Common myeloid progenitor, CD34-positive (primary cell): ENCODE results near the gene CH25H. TPM values are rescaled to one million over a fixed set of nuclear protein-coding genes. Genes with fewer than 3 reads are reported as not detected.
"Not testable (repeated sequence)": the region's sequence is repeated elsewhere in the genome, so short reads cannot be mapped to it uniquely, and the experiment has no call there.

ENCODE experiments used
- CTCF ChIA-PET: fragments of 350-600 bp; sonication (Branson Sonifier 250); formaldehyde crosslinking; loops from one replicate; lab custom pipeline; 2021; ENCODE audit warnings: antibody characterized with exemption; lab: Charles Lee
- POLR2A ChIA-PET: fragments of 350-600 bp; sonication (Branson Sonifier 250); formaldehyde crosslinking; loops from one replicate; lab custom pipeline; 2021; ENCODE audit warnings: antibody characterized with exemption; lab: Charles Lee
- DNase-seq, 3 donors: peaks; one replicate each; pipeline versions ENCODE4 v3.0.0 to v3.0.0-alpha.2; 2013
- H3K27ac ChIP-seq, 2 experiments: 1 replicate in 1 of 2; 2 replicates in 1 of 2; pipeline ENCODE4 v1.7.0; 2013; ENCODE audit warnings: inconsistent platforms in 2 of 2, low read length in 2 of 2, mild to moderate bottlenecking in 2 of 2, low read depth in 1 of 2, moderate library complexity in 1 of 2; ENCODE audit not compliant: severe bottlenecking in 2 of 2, insufficient read depth in 1 of 2, poor library complexity in 1 of 2
- H3K27me3 ChIP-seq, 5 experiments: replicated peaks in 2 of 5; 1 replicate in 3 of 5; 2 replicates in 2 of 5; pipeline versions ENCODE4 v1.6.1 to v1.7.0; 2013; ENCODE audit warnings: low read length in 4 of 5, mild to moderate bottlenecking in 2 of 5, moderate library complexity in 2 of 5, inconsistent platforms in 1 of 5; ENCODE audit not compliant: insufficient read depth in 5 of 5, control insufficient read depth in 4 of 5
- H3K36me3 ChIP-seq, 4 experiments: 1 replicate in 2 of 4; 2 replicates in 2 of 4; pipeline versions ENCODE4 v1.6.1 to v1.7.0; 2013; ENCODE audit warnings: low read length in 3 of 4, control low read depth in 1 of 4, mild to moderate bottlenecking in 1 of 4; ENCODE audit not compliant: control insufficient read depth in 4 of 4, insufficient read depth in 4 of 4
- H3K4me1 ChIP-seq, 4 experiments: 1 replicate in 3 of 4; 2 replicates in 1 of 4; pipeline versions ENCODE4 v1.6.1 to v1.7.1; 2013; ENCODE audit warnings: low read length in 3 of 4, mild to moderate bottlenecking in 3 of 4, control low read depth in 1 of 4, inconsistent platforms in 1 of 4, moderate library complexity in 1 of 4; ENCODE audit not compliant: control insufficient read depth in 4 of 4, insufficient read depth in 4 of 4; ENCODE audit errors: control extremely low read depth in 1 of 4
- H3K4me3 ChIP-seq, 7 experiments: 1 replicate in 4 of 7; 2 replicates in 3 of 7; pipeline versions ENCODE4 v1.5.1 to v1.7.0; 2013; ENCODE audit warnings: mild to moderate bottlenecking in 7 of 7, low read length in 6 of 7, moderate library complexity in 6 of 7, inconsistent platforms in 2 of 7, low read depth in 2 of 7, control low read depth in 1 of 7; ENCODE audit not compliant: insufficient read depth in 4 of 7, control insufficient read depth in 1 of 7; ENCODE audit errors: extremely low read depth in 1 of 7
- H3K9me3 ChIP-seq, 5 experiments: 1 replicate in 4 of 5; 2 replicates in 1 of 5; pipeline versions ENCODE4 v1.6.1 to v1.7.1; 2013; ENCODE audit warnings: low read length in 4 of 5, mild to moderate bottlenecking in 2 of 5, inconsistent platforms in 1 of 5, low read depth in 1 of 5, moderate library complexity in 1 of 5; ENCODE audit not compliant: control insufficient read depth in 4 of 5, insufficient read depth in 2 of 5; ENCODE audit errors: control extremely low read depth in 1 of 5
- WGBS: methylation state at CpG from one replicate; pipeline ENCODE4 v1.1.5; 2013; ENCODE audit not compliant: insufficient coverage; 5-methylcytosine and 5-hydroxymethylcytosine counted together
- polyA plus RNA-seq: library from polyadenylated mRNA; unstranded; fragments of 120-200 nt; gene quantifications from one replicate; pipeline ENCODE4 v1.2.1, GENCODE V29; 2013

CH25H gene, protein sequence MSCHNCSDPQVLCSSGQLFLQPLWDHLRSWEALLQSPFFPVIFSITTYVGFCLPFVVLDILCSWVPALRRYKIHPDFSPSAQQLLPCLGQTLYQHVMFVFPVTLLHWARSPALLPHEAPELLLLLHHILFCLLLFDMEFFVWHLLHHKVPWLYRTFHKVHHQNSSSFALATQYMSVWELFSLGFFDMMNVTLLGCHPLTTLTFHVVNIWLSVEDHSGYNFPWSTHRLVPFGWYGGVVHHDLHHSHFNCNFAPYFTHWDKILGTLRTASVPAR
- polyA plus RNA-seq: 0.08 TPM

DNA sequence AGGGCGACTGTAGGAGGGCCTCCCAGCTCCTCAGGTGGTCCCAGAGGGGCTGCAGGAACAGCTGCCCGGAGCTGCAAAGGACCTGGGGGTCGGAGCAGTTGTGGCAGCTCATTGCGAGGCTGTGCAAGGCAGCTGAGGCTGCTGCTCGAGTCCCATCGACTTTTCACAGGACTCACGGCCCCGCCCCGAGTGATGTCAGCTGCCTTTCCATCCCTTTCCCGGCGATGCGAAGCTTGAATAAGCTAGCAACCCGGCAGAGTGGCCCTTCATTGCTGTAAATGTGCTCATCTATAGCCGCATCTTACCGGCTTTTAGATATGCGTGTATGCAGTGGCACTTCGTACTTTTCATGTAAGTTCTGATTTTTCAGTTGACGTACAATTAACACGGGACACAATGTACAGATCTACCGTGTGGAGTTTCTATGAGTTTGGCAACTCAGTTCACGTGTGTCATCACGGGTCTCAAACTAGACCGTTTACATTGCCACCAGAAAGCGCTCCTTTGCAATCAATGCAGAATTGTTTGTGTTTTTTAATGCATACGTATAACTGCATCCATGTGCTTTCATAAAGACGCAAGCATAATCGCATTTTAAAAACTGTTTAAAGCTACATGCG, at the start of gene CH25H:
Gene CH25H (minus strand): TSS at position 137 of the 620 bp plus-strand sequence. CDS start 25 bp downstream, at position 112.
- H3K9me3 ChIP-seq: no peaks in the 10 kb centered on the region
- POLR2A ChIA-PET: no interaction called here

DNA sequence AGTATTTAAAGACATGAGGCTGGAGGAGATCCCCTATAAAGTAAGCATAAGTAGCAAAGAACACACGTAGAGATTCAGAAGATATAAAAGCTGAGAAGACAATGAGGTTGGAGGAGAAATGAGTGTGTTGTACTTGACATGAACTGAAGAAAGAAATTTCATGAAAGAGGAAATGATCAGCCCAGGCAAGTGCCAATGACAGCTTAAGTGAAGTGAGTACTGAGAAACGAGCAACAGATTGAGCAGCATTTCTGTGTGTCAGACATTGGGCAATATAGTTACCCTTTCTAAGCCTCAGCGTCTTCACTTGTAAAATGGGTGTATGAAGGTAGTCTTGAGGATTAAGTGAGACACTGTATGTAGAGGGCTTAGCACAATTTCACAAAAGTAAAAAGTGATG, 49.2 kb upstream of the CH25H start:
- no peak overlapping the region for H3K27ac ChIP-seq
- H3K9me3 ChIP-seq: peaks cover 0 to 8% (median 7%) of the 10 kb centered on the region in 5 experiments
- DNase-seq: no peak
- H3K27me3 ChIP-seq: no peaks in the 10 kb centered on the region
- peaks cover 0 to 14% (median 3%) of the 10 kb centered on the region in 4 experiments for H3K4me1 ChIP-seq
- ChIA-PET CTCF (interaction anchor here (0.5 to 1.5 kb wide), 3 partner anchors 19 to 133 kb away, joined by 3 to 7 read pairs (median 5); no protein-coding TSS in a partner anchor), POLR2A (no interaction called here)
- 94% methylated on average over 2 of the region's 3 CpGs for WGBS
- no peaks in the 10 kb centered on the region for H3K36me3 ChIP-seq
- no peak overlapping the region for H3K4me3 ChIP-seq

More for the DNA sequence above, at the start of gene CH25H:
- CTCF ChIA-PET: interaction anchor here (0.6 to 6.2 kb wide), 11 partner anchors 8 to 278 kb away, joined by 3 to 38 read pairs (median 4); no protein-coding TSS in a partner anchor
- DNase-seq: peak in 2 of 3 donors; percentile 60 to 70
- no peaks in the 10 kb centered on the region for H3K36me3 ChIP-seq
- peaks cover 8 to 63% (median 25%) of the 10 kb centered on the region in 5 experiments for H3K27me3 ChIP-seq
- H3K4me1 ChIP-seq: peaks cover 0 to 26% (median 23%) of the 10 kb centered on the region in 4 experiments
- H3K4me3 ChIP-seq: peak within 1 kb of the TSS; percentile 42 to 82 (median 63)
- H3K27ac ChIP-seq: no peak within 1 kb of the TSS
- under 1% methylated on average over 28 of the region's 28 CpGs for WGBS

DNA sequence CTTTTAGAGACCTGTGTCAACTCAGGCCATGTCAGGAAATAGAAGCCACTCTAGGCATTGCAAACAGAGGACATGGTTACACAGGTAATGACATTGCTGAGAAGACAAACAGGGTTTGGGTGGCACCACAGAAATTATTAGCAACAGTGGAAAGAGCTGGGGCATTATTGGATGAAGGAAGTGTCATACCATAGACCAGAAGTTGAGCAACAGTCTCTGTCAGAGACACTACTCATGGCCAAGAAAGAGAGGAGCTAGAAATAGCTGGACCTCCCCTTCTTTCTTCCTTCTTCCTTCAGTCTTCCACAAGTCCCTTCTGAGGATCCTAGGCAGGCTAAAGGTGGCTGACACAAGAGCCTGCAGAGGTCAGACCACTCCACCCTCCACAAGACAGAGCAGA, 48.7 kb upstream of the CH25H start:
- H3K4me1 ChIP-seq: peaks cover 0 to 20% (median 9%) of the 10 kb centered on the region in 4 experiments
- ChIA-PET CTCF (interaction anchor here (1.1 to 1.5 kb wide), 2 partner anchors 114 to 134 kb away, joined by 5 to 7 read pairs; no protein-coding TSS in a partner anchor), POLR2A (no interaction called here)
- H3K9me3 ChIP-seq: peaks cover 0 to 8% (median 7%) of the 10 kb centered on the region in 5 experiments
- H3K27ac ChIP-seq: no peak overlapping the region
- no peak for DNase-seq
- no peak overlapping the region for H3K4me3 ChIP-seq
- H3K27me3 ChIP-seq: no peaks in the 10 kb centered on the region
- no peaks in the 10 kb centered on the region for H3K36me3 ChIP-seq

DNA sequence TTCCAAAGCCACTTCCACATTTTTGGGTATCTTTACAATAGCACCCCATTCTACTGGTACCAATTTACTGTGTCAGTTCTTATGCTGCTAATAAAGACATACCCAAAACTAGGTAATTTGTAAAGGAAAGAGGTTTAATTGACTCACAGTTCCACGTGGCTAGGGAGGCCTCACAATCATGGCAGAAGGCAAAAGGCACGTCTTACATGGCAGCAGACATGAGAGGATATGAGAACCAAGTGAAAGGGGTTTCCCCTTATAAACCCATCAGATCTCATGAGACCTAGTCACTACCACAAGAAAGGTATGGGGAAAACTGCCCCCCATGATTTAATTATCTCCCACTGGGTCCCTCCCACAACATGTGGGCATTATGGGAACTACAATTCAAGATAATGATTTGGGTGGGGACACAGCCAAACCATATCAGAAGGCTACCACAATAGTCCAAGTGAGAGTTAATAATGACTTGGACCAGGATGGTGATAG, 48.0 kb upstream of the CH25H start:
- H3K36me3 ChIP-seq, H3K27me3 ChIP-seq, H3K9me3 ChIP-seq, POLR2A ChIA-PET, H3K27ac ChIP-seq, H3K4me3 ChIP-seq: not testable (repeated sequence)
- peak in 1 of 3 donors; percentile 6 for DNase-seq
- 88% methylated on average over 2 of the region's 2 CpGs for WGBS
- CTCF ChIA-PET: interaction anchor here (1.5 kb wide), 1 partner anchor 115 kb away, joined by 7 read pairs; no protein-coding TSS in a partner anchor
- H3K4me1 ChIP-seq: peaks cover 3 to 23% (median 10%) of the 10 kb centered on the region in 4 experiments

DNA sequence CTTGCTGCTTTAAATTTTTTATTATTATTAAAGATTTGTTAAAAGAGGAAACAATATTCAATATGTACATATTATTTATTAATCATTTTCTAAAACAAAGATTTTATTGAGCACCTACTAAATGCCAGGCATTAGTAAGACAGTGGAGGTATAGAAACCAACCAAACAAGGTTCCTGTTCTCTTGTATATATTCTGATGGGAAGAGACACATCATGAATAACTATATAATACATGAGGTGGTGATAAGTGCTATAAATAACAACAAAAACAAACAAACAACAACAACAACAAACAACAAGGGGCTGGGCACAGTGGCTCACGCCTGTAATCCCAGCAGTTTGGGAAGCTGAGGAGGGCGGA, 45.1 kb upstream of the CH25H start:
- WGBS: no CpG with 5 or more reads among the region's 2 CpGs
- peak overlapping the region in 4 of 7 experiments; percentile 82 to 96 (median 94) for H3K4me3 ChIP-seq
- no peaks in the 10 kb centered on the region for H3K27me3 ChIP-seq
- ChIA-PET POLR2A (interaction anchor here (0.7 kb wide), 1 partner anchor 117 kb away, joined by 3 read pairs; no protein-coding TSS in a partner anchor), CTCF (interaction anchor here (0.9 to 4.1 kb wide), 6 partner anchors 10 to 137 kb away, joined by 3 to 19 read pairs (median 8); no protein-coding TSS in a partner anchor)
- H3K27ac ChIP-seq: no peak overlapping the region
- H3K4me1 ChIP-seq: peaks cover 3 to 23% (median 10%) of the 10 kb centered on the region in 4 experiments
- H3K9me3 ChIP-seq: peaks cover 0 to 8% (median 7%) of the 10 kb centered on the region in 5 experiments
- no peaks in the 10 kb centered on the region for H3K36me3 ChIP-seq
- no peak for DNase-seq

DNA sequence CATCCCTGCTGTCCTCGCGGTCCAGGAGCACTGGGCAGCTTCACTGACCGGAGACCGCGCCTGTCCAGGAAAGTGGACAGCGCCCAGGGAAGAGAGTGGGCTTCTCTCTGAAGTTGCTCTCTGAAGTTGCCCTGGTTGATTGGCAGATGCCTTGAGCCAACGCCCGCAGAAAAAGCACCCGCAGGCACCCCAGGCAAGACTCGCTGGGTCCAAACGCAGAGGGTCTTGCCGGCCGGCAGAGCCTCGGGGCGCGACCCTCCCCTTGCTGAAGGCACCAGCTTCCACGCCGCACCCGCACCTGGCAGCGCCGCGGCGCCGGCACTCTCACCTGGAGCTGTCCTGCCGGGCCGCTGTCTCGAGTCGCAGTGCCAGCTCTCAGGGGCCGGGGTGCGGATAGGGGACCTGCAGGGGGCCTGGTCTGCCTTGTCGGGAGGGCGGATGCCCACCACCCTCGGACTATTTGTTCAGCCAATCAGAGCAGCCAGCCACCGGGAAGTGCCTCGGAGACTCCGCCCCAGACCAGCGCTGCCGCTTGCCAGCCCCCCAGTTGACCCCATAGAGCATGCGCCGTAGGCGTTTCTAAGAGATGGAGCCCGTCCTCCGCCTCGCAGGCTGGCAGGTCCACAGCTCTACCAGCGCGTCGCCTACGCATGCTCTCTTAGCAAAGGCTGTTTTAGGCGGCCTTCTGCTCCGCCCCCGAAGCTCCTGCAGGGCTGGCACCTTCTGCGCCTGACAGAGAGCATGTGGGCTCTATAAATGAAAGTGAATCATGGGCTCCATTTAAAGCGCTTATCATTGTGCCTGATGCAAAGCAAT, 44.5 kb upstream of the CH25H start, which contains the start of gene LIPA:
Gene LIPA (minus strand): TSS at position 367 of the 816 bp plus-strand sequence. CDS start 4,127 bp downstream, outside the sequence.
- Histone ChIP-seq H3K4me1 (peaks cover 3 to 23% (median 10%) of the 10 kb centered on the region in 4 experiments), H3K27ac (peak within 1 kb of the TSS in 1 of 2 experiments; percentile 58), H3K36me3 (no peaks in the 10 kb centered on the region), H3K9me3 (peaks cover 0 to 8% (median 7%) of the 10 kb centered on the region in 5 experiments), H3K4me3 (peak within 1 kb of the TSS; percentile 72 to 96 (median 87)), H3K27me3 (no peaks in the 10 kb centered on the region)
- 0% methylated on average over 50 of the region's 53 CpGs for WGBS
- POLR2A ChIA-PET: interaction anchor here (0.7 kb wide), 1 partner anchor 118 kb away, joined by 3 read pairs; no protein-coding TSS in a partner anchor
- peak; percentile 98 to 99 (median 99) for DNase-seq
- CTCF ChIA-PET: interaction anchor here (0.8 to 4.1 kb wide), 11 partner anchors 10 to 222 kb away, joined by 3 to 19 read pairs (median 4); no protein-coding TSS in a partner anchor
